ENCODE data around the gene GVQW3.
"Not testable (repeated sequence)": the region's sequence is repeated elsewhere in the genome, so short reads cannot be mapped to it uniquely, and the experiment has no call there.

The GVQW3 gene

DNA sequence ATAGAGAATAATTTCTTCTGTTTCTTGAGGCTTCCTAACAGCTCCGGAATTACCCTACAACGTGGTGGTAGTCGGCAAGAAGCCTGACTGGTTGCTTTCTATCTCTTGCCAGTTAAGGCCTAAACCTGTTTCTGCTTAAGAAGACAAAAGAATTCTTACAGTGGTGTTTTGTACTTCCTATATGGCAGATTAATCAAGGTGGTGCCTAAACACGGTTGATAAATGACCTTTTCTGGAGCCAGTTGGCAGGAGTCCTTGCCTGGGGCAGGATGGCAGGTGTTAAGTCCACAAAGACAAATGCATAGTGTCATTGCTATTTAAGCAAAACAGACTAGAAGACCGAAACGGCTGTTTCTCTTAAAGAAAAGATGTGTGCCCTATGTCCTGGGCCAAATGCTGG lies 9.9 kb downstream of the GVQW3 start:
- DNase-seq: no peak

- no peak for DNase-seq
Measured at GRCh38 chr11:76391811-76392475, 10.8 kb downstream of the GVQW3 start.

DNA sequence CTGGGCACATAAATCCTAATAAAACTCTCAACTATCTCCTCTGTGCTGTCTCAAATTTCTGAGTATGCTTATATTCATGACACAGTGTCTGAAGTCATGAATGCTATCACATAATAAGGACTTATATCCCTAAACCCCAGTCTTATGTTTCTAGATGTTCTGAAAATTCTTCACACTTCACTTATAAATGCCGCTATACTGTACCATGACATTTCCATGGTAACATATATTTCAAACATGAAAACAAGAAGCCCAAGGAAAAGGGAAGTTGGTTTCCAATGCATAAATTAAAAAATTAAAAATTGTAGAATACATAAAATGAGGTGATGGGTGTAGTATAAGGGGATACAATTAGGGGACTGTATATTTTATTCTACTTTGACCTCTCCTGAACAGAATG lies 11.7 kb downstream of the GVQW3 start:
- no peak for DNase-seq

- no peak for DNase-seq
Measured at GRCh38 chr11:76394411-76394810, 13.3 kb downstream of the GVQW3 start.

DNA sequence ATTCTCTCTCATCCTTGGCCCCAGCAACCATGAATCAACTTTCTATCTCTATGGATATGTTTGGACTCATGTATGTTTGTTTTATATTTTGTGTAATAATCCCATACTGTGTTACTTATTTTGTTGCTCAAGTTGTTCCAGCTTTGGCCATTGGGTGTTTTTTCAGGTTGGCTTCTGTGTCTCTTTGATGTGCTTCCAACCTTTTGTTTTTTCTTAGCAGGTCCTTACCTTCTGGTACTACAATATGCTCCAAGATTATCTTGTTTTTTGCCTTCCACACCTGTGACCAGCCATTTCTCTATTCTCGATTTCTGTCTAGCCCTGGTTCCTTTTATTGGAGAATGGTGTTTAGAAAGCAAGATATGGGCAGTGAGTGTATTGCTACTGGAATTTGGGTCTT lies 14.2 kb downstream of the GVQW3 start:
- no peak for DNase-seq

DNA sequence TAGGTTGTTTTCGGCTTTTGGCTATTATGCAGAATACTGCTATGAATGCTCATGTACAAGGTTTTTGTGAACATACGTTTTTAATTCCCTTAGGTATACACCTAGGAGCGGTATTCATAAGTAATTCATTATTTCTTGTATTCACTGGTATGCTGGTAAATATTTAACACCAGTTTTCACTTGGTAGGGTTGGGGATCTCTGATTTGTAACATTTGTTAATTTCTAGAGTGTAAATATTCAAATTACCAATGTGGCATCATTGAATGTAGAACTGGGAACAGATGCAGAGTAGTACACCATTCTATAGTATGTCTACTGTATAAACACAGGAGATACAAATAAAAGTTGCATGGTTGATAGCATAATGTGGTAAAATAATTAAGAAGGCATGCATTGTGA lies 16.3 kb downstream of the GVQW3 start:
- no peak for DNase-seq

DNA sequence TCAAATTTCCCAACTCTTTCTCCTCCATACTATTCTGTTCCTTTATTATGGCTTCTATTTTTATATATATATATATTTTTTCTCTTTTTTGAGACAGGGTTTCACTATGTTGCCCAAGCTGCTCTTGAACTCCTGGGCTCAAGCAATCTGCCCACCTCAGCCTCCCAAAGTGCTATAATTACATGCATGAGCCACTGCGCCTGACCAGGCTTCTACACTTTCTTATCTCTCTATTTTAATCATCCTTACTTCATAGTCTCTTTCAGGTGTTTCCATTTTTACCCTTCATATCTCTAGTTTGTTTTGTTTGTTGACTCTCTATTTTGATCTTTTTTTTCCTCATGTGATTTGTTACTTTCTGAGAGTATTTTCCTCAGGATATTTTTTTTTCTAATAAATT lies 19.8 kb downstream of the GVQW3 start:
- no peak for DNase-seq

DNA sequence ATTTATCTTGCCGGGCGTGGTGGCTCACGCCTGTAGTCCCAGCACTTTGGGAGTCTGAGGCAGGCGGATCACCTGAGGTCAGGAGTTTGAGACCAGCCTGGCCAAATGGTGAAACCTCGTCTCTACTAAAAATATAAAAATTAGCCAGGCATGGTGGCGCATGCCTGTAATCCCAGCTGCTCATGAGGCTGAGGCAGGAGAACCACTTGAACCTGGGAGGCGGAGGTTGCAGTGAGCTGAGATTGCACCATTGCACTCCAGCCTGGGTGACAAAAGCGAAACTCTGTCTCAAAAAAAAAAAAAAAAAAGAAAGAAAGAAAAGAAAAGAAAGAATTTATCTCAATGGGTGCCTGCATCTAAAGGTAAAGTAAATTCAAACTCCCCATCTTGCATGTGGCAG lies 20.4 kb downstream of the GVQW3 start:
- not testable (repeated sequence) for DNase-seq

DNA sequence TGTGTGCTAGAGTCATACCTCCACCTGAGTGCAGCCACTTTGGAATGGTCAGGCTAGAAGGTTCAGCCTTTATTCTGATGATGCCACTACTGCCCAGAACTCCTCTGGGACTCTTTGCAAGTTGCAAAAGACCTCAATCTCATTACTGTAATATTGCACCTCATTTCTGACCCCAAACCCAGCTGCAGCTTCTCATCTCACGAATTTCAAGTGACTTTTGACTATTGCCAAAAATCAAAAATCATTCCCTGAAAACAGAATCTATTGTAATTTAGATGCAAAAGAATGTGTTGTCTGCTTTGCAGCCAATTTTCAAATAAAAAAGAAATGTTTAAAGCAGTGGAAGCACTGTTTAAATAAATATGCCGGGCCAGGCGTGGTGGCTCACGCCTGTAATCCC lies 25.2 kb downstream of the GVQW3 start:
- DNase-seq: no peak

DNA sequence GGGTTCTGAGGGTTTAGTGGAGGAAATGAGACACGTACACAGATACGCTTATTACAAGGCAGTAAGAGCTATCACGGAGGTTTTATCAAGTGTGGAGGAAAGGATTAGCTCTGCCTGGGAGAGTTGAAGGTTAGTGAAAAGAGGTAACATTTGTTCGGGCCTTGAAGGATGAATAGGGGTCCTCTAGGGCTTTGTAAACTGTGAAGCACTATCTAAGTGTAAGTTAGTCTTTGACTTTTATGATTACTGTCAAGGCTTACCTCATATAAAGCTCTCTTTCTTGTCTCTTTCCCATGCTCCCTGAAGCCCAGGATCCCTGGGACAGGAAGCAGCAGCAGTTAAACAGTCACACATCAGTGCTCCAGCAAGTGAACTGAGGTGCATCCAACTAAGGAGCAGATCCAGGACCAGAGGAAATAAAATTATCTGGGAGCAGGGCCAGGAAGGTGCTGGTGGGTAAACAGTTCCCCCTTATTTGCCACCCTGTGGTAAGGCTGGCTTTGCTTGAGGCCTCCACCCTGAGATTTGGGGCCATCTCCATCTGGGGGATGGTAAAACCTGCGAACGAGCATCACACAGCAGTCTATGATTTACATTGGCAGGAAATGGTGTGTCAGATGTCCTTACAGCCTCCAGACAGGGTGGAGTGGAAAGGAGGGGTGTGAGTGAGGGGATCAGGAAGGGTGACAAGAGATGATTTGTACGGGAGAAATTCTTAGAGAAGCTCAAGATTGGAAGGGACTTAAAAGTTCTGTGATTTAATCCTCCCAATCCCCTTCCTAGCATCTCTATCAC lies 27.2 kb downstream of the GVQW3 start:
- no peak for DNase-seq

GRCh38 chr11:76410851-76411357 lies 29.8 kb downstream of the GVQW3 start:
- no peak for DNase-seq

- no peak for DNase-seq
Measured at GRCh38 chr11:76415073-76415472, 34.0 kb downstream of the GVQW3 start.

DNA sequence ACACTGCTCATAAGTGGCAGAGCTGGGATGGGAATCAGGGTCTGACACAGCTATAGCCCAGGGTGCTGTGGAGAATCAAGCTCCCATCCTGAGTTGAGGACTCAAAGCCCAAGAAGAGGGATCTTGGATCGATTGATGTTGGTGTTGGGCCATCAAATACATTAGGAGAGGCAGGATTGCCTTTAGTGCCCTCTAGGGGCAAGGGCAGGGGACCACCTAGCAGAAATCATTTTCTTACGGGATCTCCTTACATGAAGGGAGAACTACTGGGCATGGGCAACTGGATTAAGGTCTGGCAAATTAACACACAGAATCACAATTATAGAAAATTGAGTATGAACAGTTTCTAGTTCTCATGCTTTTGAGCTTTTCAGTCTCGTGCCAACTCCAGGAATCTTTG lies 38.8 kb downstream of the GVQW3 start:
- no peak for DNase-seq

DNA sequence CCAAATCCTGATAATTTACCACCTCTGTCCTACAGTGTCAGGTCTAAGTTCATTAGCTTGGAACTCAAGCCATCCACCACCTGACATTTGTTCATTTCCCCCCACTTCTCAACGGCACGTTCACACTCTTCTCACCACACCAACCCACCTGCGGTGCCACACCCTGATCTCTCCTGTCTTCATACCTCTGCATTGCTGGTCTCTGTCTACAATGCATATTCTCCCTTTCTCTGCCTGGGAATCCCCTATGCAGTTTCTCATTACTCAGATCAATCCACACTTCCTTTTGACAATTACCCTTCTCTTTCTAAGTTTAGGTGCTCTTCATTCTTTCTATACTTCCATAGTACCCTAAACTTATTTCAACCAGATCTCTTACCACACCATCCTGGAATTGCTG lies 43.3 kb downstream of the GVQW3 start:
- no peak for DNase-seq

DNA sequence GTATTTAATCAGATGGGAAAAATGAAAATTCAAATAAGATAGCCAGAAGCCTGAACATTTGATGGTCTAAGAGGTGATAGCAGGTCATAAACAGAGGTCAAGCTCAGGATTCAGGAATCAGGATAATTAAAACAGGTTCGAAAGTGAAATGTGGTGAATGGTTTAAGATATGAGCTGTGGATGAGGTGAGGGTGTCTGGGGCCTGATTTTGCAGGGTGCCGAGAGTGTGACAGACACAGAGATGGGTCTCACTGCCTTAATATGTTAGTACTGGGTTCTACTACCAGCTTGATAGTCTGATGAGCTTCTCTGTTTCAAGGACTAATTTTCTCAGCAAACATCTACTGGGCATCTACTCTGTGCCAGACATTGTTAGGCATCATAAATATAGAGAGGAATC lies 43.8 kb downstream of the GVQW3 start:
- no peak for DNase-seq

- no peak for DNase-seq
Measured at GRCh38 chr11:76426660-76427059, 45.5 kb downstream of the GVQW3 start.

DNA sequence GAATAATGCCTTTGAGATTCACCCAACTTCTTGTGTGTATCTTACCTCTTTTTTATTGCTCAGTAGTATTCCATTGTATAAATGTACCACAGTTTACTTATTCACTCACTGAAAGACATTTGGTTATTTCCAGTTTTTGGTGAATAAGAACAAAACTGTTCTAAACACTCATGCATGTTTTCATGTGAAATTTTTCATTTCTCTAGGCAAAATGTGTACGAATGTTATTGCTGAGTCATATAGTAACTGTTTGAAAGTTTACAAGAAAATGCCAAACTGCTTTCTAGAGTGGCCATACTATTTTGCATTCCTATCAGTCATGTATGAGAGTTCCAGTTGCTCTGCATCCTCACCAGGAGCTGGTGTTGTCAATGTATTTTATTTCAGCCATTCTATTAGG lies 54.9 kb downstream of the GVQW3 start:
- no peak for DNase-seq

DNA sequence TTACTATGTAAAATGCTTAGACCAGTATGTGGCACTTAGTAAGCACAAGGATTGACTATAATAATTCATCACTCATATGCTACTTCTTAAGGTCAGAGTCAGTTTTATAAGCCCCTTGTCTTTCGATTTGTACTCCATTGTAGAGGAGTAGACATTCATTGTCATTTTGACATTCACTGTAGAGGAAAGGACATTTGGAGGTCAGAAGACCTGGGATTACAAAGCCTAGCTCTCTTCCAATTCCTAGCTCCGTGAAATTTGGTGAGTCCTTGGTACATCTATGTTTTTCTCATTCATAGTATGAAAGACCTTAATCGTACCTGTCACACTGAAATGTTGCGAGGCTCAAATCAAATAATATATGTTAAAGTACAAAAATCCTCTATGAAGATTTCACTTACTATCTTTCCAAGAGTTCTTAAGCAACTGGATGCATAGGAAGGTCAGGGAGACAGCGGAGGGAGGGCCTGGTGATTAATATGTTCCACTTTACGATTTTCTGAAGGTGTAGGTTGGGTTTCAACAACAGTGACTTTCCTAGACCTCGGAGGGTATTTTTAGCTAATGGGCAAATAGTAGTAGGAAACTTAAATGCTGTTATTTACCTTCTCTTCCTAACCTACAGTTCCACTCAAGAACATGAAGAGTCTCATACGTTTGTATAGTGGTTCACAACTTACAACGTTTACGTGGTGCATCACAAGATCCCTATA lies 62.3 kb downstream of the GVQW3 start:
- no peak for DNase-seq

DNA sequence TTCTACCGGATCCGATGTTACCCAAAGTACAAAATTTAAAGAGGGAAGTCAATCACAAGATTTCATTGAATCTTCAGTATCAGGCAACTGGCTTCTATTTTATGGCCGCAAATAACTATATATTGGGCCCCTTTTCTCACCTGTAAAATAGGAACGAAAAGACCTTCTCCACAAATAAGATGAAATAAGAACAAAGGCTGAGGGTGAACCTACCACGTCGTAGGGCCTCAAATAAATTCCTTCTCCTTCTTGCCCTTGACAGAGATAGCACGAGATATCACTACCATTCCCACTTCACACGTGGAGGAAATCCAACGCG lies 62.9 kb downstream of the GVQW3 start:
- no peak for DNase-seq

- peak; percentile 76 to 90 (median 87) for DNase-seq
Measured at GRCh38 chr11:76444384-76445120, 63.4 kb downstream of the GVQW3 start, which contains the start of gene EMSY. TSS of gene EMSY (plus strand) at chr11:76445018. CDS start at chr11:76446939, 1,921 bp downstream.

GRCh38 chr11:76445121-76446084 lies 64.3 kb downstream of the GVQW3 start:
- DNase-seq: peak in 3 of 4 experiments; percentile 17 to 46 (median 39)

DNA sequence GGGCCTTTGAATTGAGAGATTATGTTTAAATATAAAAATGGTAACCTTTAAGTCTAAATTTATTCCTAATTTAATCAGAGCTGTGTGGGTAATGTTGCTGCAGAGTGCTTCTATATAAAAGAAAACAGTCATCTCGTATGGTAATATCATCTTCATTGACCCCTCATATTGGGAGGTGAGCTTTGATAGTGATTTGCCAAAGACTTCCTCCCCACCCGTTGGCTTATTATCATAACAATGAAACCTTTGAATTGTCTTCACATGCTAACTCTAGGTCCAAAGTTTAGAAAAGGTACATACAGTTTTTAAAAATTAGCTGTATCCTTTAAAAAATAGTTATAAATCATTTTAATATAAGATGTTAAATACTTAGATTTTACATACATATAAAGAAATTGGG lies 67.4 kb downstream of the GVQW3 start:
- no peak for DNase-seq
